Embryonic facial prominence (tissue), 1 donor: ENCODE measurements around the gene SLC41A3.

ENCODE experiments used
- DNase-seq: peaks from one replicate; pipeline ENCODE4 v3.0.0-alpha.2; 2016; ENCODE audit errors: extremely low spot score

SLC41A3 gene

DNA sequence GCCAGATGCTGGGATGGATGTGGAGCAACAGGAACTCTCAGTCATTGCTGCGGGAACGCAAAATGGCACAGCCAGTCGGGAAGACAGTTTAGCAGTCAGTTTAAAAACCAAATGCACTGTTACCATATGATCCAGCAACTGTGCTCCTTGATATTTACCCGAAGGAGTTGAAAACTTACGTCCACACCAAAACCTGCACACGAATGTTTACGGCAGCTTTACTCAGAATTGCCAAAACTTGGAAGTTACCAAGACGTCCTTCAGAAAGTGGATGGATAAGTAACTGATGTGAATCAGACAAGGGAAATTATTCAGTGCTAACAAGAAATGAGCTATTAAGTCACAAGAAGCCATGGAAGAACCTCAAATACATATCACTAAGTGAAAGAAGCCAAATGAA is 36.1 kb upstream of the SLC41A3 start:
- no peak for DNase-seq

DNA sequence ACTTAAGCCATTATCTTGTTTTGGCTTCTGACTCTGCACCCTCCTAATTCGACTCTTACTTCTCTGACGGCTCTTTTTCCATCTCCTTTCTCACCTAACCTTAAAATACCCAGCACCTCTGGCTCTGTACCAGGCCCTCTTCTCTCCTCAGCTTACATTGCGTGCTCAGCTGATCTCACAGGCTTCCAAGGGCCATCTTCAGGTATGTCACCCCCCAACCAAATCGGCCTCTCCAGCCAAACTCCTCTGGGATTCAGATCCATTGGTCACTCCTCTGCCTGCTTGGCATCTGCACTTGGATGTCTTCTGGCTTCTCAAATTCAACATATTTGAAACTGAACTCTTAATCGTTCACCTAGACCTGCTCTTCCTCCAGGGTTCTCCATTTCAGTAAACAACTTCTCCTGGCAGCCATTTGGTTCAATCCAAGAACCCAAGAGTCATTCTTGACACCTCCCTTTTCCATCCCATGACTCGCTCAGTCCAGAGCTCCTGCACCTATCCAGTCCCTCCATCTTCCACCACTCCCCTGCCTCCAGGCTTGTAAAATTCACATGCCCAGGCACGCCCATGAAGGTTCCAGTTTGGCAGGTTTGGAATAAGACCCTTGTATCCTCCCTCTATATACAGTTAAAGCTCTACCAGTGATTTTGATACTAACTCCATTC is 35.2 kb upstream of the SLC41A3 start:
- DNase-seq = no peak

DNA sequence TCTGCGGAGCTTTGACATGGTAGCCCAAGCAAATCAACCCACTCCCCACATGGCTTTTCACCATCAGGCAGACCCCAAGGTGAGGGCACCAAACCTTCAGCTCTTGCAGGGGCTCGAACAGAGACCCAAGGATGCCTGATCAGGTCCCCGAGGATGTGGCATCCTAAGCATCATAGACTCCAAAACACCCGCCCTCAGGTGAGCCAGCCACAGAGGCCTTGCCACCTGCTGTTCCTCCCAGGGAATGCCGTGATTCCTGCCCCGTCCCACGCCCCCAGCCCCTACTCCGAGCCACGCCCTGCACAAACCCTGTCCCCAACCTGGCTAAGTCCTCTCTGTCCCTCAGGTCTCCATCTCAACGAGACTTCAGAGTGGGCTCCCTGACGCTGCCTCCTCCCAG is 34.7 kb upstream of the SLC41A3 start:
- no peak for DNase-seq

DNA sequence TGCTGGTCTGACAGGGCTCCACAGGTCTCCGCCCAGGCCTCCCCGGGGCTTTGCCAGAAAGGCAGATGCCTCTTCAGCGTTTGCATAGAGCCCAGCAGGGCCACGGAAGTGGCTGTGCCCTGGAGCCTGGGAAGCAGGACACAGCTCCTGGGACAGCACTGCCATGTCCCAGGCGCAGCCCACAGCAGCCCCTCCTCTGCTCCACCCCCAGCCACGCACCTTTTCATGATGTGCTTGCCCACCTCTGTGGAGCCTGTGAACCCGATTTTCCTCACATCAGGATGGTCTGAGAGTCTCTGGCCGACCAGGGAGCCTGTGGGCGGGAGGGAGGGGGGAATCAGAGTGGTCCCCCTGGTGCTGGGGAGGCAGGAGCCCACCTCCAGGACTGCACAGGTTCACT is 33.9 kb upstream of the SLC41A3 start:
- no peak for DNase-seq

DNA sequence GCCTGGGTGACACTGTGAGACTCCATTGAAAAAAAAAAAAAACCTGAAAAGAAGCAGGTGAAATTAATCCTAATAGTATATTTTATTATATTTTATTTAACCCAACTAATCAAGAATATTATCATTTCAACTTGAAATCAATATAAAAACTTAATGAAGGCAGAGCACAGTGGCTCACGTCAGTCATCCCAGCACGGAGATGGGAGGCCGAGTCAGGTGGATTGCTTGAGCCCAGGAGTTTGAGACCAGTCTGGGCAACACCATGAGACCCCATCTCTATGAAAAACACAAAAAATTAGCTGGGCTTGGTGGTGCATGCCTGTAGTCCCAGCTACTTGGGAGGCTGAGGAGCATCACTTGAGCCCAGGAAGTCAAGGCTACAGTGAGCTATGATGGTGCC is 33.3 kb upstream of the SLC41A3 start:
- DNase-seq = no peak

DNA sequence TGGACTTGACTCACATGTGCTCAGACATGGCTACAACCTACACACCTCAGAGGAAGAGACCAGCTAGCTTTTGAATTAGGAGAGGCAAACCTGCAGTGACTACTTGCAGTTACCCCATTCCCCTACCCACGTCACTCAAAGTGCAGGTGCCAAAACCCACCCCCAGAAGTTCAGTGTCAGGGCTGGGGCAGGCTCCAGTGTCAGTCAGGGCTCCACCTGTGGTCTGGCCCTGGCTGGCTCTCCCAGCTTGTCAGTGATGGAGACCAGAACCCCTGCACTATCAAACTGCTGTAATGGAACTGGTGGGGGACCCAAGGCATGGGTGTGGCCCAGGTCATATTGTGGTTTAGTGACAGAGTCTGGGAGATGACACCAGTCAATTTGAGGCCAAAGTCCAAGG is 32.6 kb upstream of the SLC41A3 start:
- DNase-seq = no peak

DNA sequence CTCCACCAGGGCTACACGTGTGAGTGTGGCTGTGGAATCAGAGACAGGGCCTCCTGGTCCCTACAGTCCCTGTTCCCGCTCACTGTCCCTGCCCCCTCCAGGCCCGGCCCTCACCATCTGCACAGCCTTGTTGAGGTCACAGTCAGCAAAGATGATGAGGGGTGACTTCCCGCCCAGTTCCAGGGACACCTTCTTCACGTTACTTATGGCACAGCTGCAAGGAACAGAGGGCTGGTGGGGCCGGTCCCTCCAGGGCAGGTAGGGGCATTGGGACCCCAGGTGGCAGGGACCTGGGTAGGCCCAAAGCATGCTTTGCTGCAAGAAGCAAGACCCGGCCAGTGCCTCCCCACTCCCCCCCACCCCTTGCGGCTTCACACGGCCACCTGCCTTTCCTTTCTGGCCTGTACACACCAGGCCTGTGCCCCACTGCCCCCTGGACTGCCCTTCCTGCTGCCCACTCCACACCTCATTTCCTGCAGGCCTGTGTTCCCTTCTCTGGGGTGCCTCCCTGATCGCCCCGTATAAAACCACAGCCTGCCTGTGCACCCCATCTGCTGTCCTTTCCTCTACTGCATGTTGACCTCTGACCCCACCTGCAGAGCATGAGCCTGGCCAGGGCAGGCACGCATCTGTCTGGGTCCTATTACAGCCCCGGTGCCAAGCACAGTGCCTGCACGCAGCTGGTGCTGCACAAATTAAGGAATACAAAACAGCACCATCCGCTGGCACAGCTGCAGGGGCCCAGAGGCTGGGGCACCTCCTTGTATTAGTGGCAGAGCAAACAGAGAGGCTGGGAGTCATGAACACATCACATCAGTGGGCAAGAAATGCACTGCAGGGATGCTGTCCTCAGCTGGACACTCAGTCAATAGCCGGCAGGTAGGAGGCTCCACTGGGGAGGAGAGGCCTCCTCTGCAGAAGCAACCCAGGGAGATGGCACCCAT is 30.8 kb upstream of the SLC41A3 start:
- no peak for DNase-seq

DNA sequence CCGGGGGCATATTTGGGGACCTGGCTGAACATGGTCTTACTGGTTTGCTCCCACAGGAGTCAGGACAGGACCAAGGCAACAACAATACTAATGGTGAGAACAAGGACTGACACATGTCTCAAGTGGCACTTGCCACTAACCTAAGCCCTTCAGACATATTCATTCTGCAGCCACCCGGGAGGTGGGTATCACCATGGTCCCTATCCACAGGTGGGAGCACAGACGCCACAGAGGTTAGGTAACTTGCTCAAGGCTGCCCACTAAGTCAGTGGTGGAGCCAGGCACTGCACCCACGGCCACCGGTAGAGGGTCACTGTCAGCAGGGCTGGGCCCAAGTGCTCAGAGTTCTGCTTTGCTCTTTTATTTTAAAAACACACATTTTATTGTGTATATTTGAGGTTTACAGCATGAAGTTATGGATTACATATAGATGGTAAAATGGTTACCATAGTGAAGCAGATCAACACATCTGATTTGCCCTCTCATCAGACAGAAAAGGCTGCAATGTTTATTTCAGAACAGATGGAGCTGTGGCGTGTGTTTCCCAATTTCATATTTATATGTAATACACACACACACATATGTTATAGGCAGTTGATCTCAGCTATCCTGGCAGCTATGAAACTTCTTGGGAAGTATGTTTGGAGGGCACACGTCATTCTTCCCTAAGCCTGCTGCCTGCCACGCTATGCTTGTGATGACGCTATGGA is 30.0 kb upstream of the SLC41A3 start:
- DNase-seq = no peak

DNA sequence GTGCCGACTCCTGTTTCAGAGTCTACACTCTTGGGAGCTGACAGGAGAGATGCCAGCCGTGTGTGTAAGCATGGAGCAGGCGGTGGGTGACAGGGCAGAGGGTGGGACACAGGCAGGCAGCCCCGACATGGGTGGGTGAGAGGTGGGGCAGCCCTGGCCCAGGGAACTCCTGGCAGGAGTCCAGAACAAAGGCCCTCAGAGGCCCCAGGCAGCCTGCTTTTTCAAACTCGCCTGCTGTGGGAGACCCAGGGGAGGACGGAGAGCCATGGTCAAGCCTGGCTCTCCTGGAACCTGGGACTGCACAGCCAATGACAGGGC is 29.3 kb upstream of the SLC41A3 start:
- DNase-seq = no peak

DNA sequence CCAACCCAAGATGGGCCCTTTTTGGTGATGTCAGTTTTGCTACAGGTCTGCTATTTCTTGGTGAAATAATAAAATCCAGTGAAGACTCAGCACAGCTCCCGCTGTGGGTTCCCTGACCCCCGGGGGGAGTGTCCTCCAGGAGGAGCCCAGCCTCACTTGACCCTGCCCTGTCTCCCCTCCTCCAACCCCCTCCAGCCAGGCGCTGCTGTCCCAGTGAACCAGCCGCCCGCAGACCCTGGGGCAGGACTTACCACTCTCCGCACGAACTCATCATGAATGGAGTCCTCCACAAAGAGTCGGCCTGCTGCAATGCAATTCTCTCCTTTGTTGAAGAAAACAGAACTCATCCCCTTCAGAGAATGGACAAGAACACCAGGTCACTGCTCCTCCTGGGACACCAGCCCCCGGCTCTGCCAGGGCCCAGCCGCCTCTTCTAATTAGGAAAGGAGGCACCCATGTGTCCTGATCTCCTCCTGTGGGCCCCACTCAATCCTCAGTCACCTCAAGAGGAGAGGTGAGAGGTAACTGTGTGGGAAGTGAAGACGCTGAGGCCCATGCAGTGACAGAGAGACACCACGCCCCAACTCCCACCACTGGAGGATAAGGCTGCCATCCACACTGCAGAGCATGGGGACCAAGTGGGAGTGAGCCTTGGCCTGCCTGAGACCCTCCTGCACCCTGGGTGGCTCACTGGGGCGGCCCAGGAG is 28.8 kb upstream of the SLC41A3 start:
- DNase-seq = no peak

DNA sequence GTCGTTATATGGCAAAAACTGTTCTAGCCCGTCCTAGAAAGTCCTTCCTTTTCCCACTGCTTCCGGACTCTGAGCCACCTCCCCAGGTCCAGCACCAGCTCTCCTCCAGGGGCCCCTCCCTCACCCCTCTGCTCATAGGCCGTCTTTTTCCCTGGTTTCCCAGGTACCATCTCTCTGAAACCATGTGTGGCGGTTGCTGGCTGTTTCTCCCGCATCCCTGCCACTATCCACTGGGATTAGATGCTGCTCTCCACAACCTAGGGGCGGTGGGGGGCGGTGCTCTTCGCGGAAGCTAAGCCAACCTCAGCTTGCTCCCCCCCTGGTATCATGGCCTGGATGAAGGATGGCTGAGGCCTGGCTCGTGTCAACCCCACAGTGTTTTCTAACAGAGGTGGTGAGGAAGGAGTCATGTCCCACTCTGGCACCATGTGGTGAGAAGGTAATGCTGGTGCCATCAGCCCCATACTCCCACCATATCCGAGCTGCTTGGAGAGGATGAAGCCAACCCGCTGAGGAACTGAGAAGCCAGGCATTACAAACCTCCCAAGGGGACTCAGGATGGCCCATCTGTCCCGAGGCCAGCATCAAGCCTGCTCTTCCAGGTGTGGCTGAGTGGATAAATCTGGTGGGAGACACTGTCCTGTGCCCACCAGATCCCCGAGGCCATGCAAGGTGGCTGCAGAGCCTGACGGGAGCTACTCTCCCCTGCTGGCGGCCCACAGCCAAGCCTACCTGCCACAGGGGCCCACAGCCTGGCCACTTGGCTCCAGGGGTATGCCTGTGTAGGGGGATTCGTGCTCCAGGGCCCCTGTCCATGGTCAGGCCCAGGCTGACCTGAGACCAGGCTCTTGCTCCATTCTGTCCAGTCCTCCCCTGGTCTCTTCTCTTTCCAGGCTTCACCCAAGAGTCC is 27.9 kb upstream of the SLC41A3 start:
- DNase-seq = no peak

DNA sequence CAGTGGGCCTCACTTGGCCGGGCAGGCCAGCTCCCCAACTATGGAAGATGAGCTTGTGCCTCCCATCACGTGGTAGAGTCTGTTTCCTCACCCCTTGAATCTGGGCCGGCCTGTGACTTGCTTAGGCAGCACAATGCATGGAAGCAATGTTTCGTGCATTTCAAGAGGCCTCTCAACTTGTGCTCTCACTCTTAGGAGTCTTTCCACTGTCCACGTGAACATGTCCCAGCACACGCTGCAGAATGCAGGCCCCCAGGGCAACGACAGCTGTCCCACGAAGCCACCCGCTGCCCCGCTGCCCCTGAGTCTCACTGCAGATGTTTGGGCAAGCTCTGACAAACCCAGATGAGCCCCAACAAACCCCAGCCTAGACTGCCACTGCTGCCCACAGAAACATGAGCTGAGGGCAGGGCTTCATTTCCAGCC is 27.2 kb upstream of the SLC41A3 start:
- DNase-seq = no peak

DNA sequence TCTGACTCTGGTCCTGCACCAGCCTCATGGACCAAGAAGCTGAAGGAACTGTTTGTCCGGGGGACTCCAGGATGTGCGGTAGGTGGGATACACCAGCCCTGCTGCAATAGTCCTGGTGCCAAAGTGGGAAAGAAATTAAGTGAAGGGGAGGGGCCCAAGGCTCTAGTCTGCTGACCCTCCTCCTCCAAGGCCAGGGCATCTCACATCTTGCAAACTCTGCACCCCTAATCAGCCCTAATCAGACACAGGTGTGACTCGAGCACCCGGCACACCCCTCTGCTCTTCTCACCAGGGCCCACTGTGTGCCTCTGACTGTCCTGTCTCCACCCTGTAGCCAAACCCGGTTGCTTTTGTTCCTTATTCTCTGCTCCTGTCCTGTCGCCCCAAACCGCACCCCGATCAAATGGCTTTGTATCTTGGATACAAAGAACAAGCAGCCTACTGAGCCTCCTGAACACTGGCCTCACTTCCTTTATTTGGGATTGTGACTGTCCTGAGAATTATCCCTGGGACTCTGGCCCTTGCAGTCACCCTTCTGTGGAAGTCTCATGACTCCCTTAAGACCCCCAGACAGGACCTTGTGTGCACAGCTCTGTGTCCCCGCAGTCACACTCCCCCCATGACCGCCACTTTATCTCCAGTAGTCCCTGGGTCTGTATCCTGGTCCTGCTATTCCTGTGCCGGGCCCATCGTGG is 26.7 kb upstream of the SLC41A3 start:
- DNase-seq = no peak

DNA sequence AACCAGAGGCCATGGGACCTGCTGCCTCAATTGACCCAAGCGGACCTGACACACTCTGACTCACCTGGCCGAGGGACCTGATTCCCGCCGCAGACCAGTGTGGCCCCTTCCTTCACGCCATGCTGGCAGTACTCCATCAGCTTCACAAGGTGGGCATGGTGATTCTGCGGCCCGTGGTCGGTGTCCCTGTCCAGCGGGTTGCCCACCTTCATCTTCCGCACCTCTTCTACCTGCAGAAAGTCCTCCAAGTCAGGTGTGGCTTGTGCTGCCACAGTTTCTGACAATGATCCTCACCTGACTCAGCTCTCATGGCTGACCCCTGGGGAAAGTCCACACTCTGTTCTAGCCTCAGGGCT is 25.9 kb upstream of the SLC41A3 start:
- no peak for DNase-seq

DNA sequence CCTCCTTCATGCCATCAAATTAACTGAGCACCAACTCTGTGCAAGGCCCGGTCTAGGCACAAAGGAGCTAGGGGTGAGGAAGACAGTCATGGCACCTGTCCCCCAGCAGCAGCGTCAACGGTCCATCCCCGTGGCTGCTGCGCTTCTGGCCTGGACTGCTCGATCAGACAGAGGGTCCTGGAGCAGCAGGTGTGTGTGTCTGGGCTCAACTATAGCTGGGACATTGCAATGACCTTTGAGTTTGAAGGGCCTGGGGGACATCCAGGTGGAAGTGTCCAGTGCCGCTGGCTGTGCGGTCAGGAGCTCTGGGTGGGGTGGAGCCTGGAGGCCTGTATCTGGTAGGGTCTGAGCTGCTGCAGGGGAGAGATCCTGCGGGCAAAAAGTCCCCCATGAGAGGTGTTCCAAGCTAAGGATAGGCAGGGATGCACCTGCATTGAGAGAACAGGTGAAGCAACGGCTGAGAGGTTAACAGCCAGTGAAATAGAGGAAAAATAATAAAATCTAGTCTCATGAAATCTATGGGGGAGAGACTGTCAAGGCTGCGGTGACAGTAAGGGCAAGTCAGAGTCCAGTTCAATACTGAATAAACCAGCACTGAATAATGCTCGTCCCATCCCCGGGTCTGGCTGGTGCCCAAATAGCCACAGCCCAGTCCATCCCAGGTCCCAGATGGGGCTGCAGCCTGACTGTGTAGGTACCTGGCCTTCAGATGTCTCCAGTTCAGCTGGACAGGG is 25.4 kb upstream of the SLC41A3 start:
- no peak for DNase-seq

DNA sequence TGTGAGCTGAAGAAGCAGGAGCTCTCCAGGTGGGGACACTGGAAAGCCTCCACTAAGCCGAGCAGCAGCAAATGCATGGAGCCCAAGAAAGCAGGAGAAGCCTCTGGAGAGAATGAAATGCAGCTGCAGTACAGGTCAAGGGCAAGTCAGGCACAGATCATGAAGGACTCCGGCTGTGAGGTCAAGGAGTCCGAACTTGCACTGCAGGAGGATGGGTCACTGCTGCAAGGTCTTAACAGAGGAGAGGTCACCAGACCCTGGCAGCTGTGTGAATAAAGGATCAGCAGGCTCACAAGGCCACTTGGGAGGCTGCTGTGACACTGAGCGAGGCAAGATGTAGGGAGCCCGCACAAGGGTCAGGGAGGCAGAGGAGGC is 24.7 kb upstream of the SLC41A3 start:
- no peak for DNase-seq

DNA sequence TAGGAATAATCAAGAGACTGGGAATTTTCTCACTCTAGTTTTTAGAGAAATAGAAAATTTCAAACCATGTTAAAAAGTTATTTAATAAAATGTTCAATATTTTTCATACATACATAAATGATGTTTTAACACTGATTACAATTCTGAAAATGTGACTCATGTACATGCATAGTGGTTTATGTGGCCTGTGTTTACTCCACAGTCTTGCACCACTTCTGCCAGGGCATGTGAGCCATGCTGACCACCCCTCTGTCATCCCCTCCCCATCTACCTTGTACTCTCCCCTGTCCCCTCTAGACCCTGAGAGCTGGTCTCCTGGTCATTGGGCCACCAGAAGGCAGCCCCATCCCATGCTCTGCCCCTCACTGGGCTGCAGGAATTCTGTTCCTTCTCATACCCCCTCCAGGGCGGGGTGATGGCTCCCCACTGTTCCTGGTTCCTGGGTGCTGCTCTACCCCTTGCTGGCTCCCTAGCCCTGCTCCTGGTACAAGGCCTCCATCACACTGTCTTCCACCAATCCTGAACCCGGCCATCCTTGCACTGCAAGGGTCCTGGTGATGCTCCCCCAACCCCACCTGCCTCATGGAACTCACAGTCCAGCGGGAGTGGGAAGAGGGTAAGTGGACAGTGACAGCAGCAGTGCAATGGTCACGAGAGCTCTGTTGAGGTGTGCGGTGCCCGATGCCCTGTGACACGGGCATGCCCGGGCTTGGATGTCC is 24.2 kb upstream of the SLC41A3 start:
- no peak for DNase-seq

DNA sequence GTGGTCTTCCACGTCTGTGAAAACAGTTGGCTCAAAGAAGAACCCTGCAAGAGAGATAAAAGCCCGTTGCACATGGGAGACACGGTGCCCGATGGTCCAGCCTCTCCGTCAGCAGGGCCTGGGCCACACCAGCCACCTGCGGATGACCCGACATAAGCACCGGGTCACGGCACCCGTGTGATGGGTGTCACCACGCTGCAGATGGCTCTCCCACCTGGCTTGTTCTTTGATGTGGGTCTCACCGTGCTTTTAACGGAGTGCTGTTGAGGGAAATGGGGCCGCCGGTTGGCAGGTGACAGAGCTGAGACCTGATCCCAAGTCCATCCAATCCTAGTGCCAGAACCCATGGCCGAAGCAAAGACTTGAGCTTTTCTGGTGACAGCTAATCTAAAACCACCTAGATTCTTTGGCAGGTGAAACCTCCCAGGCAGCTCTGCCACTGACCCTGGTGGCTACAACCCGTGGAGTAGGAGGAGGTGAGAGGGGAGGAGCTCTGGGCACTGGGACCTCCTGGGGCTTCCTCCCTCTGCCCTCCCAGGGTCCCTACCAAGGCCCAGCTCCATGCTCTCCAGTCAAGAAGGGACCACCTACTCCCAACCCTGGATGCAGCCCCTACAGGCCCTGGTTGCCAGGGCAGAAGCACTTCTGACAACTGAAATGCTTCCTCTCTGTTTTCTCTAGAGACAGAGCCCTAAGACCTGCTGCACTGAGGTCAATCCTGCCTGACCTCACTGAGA is 23.4 kb upstream of the SLC41A3 start:
- no peak for DNase-seq
